HG02970 (cell line): Measurements from ENCODE around the gene R3HDM4.
"Not testable (repeated sequence)": the region's sequence is repeated elsewhere in the genome, so short reads cannot be mapped to it uniquely, and the experiment has no call there.

Experiments
- ATAC-seq: cut with Tn5 transposase; IDR thresholded peaks from one replicate; pipeline ENCODE4 v1.9.1; 2021; ENCODE audit warnings: mild to moderate bottlenecking, moderate library complexity, moderate number of reproducible peaks; ENCODE audit not compliant: unreplicated experiment, low FRiP score

R3HDM4 gene

GRCh38 chr19:896999-897398 lies 16.0 kb downstream of the R3HDM4 start:
- no peak for ATAC-seq

- ATAC-seq = no peak
These were observed 16.6 kb downstream of the R3HDM4 start for GRCh38 chr19:896434-896833.

GRCh38 chr19:892894-893689 lies 19.9 kb downstream of the R3HDM4 start, which contains the start of the genes MED16 and RNU6-9:
Gene MED16 (minus strand): TSS chr19:893187. CDS start chr19:891131, 2,056 bp downstream.
Gene RNU6-9 (plus strand): TSS chr19:893484.
- peak; percentile 82 for ATAC-seq

DNA sequence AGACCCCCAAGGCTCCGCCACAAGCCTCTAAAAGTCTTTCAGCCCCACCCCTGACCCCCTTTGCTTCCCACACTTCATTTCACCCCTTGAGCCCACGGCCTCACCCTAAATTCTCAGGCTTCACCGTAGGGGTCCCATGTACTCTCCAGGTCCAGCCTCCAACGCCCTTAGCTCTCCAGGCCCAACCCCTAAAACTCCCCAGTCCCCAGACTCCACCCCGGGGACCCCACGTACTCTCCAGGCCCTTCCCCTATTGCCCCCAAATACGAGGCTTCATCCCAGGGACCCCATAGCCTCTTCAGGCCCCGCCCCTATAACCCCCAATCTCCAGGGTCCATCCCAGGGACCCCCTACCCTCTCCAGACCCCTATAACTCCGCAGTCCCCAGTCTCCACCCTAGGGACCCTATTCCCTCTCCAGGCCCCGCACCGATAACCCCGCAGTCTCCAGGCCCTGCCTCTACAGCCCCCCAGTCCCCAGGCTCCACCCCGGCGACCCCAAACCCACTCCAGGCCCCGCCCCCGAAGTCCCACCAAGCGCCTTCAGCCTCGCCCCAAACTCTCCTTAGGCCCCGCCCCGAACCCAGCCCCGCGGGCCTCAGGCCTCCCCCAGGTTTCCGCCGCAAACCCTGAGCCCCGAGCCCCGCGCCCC lies 20.7 kb downstream of the R3HDM4 start:
- ATAC-seq = no peak

GRCh38 chr19:891421-892200 lies 21.4 kb downstream of the R3HDM4 start:
- not testable (repeated sequence) for ATAC-seq

DNA sequence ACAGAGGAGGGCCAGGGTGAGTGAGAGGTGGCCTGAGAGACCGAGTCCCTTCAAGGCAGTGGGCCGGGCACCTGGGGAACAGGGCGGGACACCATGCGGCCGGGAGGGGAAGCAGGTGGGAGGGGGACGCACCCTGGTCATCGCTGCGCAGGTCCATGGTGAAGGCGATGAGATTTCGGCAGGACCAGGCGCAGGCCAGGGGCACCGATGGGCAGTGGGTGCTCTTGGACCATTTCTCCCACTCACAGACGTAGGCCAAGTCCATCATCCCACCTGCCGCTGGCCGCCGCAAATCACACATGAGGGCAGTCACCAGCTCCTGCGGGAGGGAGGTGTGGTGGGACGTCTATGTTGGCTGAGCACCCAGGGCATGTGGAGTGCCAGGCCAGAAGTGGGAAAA lies 22.2 kb downstream of the R3HDM4 start:
- ATAC-seq = no peak

DNA sequence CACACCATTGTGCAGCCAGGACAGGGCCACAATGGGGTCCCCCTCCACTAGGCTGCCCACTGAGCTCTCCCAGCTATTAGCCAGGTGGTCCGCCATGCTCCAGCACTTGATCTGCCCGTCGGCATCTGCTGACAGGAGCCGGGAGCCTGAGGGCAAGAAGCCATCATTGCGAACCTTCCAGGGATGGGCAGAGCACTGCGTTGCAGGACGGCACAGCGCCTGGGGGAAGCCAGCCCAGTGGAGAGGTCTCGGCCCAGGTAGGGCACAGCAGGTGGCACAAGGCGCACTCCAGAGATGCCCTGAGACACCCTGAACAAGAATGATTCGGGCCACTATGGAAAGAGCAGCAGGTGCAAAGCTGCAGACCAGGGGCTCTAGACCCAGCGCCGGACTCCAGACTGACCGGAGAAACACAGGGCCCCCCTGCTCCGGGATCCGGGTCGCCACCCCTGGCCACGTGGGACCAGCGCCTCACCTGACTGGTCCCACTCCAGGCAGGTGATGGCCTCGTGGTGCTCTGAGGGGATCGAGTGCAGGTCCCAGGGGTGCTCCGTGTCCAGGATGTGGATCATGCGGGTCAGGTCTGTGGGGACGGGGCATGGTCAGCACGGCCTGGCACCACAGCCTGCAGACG lies 23.2 kb downstream of the R3HDM4 start:
- ATAC-seq = no peak

DNA sequence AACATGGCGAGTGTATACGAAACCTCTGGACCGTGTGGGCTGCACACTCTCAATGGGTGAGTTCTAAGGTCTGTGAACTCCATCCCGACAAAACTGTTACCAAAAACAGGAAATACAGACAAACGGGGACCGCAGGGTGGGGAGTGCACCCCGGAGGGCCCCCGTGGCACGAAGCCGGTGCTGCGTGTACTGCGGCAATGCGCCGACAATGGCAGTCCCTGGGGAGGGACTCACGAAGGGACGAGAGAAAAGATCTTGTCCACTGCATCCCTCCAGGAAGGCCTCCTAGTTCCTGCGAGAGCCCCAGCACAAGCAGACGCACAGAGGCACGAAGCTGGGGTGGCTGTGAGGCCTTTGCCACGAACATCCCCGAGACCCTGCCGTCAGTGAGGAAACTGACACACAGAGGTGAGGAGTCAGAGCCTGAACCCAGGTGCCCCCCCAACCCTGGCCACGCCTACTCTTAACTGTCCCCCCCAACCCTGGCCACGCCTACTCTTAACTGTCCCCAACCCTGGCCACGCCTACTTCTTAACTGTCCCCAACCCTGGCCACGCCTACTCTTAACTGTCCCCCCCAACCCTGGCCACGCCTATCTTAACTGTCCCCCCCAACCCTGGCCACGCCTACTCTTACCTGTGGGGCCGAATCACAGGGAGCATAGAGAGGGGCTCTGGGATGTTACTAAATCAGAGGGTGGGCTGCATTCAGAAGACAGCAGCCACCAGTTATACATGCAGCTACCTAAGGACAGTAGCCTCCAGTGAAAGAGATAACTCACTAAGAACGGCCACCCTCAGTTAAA lies 24.2 kb downstream of the R3HDM4 start:
- no peak for ATAC-seq

- ATAC-seq = no peak
These were observed 25.4 kb downstream of the R3HDM4 start for GRCh38 chr19:887599-887998.

- no peak for ATAC-seq
These were observed 25.9 kb downstream of the R3HDM4 start for GRCh38 chr19:887072-887471.

GRCh38 chr19:885536-886224 lies 27.3 kb downstream of the R3HDM4 start:
- ATAC-seq = no peak

DNA sequence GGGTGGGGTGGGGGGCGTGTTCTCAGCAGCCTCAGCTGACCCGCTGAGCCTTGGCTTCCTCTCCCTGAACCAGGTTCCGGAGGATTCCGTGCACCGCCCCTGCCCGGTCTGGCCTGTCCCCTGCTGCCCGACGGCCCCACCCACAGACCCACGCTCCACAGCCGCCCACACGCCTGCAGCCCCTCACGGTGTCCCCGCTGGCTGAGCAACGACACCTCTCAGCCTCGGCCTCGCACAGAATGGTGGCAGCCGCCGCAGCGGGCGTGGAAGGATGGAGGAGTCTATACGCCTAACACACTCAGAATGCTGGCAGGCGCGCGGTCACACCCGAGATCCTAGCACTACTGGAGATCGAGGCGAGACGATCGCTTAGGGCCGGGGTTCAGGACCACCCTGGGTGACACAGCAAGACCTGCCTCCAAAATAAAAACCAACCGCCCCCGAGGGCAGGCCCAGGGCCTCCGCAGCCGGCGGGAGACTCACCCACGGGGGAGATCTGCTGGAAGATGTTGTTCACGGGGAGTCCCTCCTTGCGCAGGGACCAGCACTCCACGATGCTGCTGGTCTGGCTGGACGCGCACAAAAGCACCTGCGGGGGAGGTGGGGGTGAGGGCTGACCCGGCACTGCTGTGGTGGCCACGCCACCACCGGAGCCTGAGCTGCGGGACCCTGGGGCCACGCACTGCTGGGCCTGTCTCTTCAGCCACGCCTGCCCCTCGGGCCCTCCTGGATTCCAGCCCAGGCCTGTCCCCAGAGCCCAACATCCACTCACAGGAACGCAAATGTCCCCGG lies 28.4 kb downstream of the R3HDM4 start:
- no peak for ATAC-seq

DNA sequence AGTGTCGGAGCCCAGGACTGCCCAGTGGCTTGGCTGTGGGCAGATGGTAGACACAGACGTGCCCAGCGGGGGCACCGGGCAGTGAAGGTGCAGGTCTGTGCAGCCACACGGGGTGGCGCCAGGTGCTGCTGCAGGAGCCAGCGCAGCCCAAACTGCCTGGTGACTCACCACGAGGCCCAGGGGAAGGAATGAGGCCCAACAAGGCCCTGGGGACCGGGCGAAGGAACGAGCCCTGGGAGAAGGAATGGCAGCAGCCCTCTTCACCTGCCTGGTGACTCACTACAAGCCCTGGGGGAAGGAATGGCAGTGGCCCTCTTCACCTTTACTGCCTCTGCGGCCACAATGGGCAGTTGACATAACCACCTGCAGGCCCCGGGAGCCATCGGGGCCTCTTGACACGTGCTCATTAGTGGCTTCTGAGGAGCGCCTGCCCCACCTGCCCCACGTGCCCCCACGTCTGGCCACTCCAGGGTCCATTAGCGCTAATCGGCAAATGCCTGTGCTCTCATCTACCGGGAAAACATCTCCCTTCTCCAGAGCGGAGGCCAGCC lies 29.3 kb downstream of the R3HDM4 start:
- no peak for ATAC-seq

DNA sequence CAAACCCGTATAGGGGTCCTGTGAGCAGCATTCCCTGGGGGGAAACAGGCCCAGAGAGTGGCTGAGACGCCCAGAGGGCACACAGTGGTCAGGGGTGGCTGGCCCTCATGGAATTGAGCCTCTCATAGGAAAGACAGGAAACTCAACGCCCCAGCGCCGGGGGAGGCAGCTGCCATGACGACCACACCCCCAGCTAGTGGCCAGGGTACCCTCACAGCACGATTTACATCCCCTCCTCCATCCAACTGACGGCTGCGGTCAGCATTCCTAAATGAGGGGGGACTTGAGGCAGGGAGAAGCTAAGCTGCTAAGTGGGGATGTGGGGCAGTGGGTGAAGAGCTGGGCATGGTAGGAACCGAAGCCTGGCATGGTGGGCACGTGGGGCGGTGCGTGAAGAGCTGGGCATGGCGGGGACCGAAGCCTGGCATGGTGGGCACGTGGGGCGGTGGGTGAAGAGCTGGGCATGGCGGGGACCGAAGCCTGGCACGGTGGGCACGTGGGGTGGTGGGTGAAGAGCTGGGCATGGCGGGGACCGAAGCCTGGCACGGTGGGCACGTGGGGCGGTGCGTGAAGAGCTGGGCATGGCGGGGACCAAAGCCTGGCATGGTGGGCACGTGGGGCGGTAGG lies 30.0 kb downstream of the R3HDM4 start:
- ATAC-seq = no peak

GRCh38 chr19:881385-882071 lies 31.5 kb downstream of the R3HDM4 start:
- ATAC-seq = no peak

GRCh38 chr19:879711-880438 lies 33.1 kb downstream of the R3HDM4 start:
- ATAC-seq = no peak
